Measurements from ENCODE around the gene SBK3.
A peak's percentile ranks its signal among the peaks of the same experiment; 100 is the strongest.
"Not testable (repeated sequence)": the region's sequence is repeated elsewhere in the genome, so short reads cannot be mapped to it uniquely, and the experiment has no call there.

SBK3 gene

DNA sequence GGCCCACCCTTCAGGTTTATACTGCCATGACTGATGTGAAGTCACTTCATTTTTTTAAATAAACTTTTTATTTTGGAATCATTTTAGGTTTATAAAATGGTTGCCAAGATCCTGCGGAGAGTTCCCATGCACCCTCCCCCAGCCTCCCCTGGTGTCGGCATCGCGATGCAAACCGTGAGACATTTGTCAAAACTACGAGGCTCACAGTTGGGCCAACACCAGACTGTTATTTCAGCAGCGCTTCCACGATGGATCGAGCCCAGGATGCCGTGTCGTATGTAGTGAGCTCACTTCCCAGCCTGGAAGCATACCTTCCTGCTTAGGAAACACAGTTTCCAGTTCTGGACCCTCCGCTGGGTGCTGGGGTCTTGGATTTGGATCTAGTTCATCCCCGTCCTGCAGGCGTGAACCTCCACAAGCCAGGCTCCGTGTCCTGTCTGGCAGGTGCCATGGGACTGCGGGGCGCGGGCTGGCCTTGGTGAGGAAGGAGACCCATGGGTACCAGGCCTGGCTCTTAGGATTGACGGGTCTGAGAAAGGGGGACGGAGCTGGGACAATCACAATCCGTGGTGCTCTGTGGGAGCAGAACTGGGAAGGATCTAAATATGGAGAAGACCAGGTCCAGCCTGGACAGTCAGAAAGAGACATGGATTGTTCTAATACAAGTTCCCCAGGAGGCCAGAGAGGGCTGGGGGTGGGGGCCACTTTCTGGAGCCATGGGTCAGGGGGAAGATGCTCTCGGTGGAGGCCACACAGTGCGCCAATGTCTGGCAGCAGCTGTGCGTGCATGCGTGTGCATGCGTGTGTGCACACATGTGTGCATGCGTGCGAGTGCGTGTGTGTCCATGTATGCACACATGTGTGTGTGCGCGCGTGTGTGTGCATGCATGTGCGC is 6.0 kb downstream of the SBK3 start:
- no peak for DNase-seq

DNA sequence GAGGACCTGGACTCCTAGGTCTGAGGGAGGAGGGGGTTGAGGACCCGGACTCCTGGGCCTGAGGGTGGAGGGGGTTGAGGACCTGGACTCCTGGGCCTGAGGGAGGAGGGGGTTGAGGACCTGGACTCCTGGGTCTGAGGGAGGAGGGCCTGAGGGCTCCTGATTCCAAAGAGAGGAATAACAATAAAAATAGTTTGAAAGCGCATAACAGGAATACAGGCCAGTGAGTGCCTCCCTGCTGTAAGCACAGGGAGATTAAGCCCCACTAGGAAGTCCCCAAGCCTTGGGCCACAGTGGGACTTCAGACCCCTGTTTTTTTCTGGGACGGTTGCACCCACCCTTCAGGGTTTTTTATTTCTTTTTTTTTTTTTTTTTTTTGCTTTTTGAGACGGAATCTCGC is 7.2 kb downstream of the SBK3 start:
- no peak for DNase-seq

DNA sequence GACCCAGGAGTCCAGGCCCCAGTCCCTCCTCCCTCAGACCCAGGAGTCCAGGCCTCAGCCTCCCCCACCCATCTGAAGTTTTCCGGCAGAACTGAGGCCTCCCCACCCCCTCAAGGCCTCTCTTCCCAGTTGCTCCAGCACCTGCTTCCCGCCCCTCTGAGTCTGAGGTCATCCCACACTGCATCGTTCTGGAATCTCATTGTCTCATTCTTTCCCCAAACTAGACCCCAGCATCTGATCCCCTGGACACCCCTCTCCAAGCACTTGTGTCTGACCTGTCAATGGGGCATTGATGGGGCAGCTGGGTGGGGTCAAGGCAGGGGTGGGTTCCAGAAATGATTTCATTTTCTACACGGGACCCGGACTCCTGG is 7.6 kb downstream of the SBK3 start:
- no peak for DNase-seq

DNA sequence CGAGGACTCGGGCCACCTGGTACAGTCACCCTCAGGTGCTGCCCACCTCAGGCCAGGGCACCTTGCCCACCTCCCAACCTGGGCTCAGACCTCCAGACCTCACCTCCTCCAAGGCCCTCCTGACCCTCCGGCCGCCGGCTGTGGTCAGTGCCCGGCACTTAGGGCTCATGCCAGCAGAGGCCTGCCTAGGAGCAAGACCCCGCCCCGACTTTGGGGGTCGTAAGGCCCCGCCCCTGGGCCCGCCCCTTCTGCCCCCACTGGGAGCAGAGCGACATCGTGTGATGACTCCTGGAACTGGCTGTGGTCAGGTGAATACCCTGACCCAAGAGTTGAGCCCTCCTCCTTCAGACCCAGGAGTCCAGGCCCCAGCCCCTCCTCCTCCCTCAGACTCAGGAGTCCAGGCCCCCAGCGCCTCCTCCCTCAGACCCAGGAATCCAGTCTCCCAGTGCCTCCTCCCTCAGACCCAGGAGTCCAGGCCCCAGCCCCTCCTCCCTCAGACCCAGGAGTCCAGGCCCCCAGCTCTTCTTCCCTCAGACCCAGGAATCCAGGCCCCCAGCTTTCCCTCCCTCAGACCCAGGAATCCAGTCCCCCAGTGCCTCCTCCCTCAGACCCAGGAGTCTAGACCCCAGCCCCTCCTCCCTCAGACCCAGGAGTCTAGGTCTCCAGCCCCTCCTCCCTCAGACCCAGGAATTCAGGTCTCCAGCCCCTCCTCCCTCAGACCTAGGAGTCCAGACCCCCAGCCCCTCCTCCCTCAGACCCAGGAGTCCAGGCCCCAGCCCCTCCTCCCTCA is 8.2 kb downstream of the SBK3 start, which contains the start of gene SBK2:
TSS of gene SBK2 (minus strand) at position 183 of the 790 bp plus-strand sequence. CDS start 839 bp downstream, outside the sequence.
- no peak for DNase-seq

DNA sequence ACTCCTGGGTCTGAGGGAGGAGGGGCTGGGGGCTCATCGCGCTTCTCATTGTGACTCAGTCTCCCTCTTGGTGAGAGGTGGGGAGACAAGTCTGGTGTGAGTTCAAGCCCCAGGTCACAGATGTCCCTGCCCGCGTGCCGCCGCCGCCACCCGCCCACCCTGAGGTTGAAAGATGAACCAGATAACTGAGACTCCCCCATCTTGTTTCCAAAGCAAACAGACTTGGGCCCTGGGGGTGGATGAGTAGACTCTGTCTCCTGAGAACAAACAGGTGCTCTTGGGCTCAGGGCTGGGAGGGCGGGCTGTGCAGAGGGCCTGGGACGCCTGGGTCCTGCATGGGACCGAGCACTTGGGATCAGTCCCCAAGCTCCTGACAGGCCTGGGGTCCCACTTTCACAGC is 9.0 kb downstream of the SBK3 start:
- no peak for DNase-seq

DNA sequence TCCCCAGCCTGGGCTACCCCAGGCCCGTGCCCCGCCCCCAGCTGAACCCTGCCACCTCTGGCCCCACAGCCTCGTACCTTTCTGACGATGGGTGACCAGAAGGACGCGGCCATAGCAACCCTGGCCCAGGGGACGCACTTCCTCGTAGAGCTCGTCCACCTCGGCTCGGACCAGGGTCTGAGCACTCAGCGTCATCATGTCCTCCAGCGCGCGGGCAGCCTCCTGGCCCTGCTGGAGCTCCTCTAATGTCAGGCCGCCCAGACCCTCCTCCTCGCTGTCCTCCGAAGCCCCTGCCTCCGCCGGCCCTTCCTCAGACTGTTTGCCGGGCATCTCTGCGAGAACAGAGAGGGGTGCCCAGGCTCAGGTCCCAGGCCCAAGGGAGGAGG is 9.4 kb downstream of the SBK3 start:
- DNase-seq: no peak

DNA sequence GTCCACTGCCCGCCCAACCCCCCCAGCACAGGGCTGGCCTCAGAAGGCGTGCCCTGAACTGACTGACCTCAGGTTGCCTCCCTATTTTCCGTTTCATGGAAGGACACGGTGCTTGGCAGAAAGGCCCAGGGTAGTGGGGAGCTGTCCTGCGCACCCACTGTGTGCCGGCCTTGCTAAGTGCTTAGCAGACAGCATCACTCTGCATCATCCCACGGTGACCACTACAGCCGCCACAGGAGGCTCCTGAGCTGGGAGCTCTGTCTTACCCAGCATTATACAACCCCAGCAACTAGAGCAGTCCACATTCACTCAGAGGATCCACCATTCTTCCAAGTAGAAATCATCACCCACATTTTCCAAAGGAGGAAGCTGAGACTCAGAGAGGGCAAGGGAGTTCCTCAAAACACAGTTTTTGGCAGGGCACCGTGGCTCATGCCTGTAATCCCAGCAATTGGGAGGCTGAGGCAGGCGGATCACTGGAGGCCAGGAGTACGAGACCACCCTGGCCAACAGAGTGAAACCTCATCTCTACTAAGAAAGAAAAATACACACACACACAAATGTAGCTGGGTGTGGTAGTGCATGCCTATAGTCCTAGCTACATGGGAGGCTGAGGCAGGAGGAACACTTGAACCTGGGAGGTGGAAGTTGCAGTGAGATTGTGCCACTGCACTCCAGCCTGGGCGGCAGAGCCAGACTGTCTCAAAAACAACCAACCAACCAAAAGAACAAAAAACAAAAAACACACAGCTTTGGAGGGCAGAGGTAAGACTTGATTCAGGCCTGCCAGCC is 10.0 kb downstream of the SBK3 start:
- no peak for DNase-seq

DNA sequence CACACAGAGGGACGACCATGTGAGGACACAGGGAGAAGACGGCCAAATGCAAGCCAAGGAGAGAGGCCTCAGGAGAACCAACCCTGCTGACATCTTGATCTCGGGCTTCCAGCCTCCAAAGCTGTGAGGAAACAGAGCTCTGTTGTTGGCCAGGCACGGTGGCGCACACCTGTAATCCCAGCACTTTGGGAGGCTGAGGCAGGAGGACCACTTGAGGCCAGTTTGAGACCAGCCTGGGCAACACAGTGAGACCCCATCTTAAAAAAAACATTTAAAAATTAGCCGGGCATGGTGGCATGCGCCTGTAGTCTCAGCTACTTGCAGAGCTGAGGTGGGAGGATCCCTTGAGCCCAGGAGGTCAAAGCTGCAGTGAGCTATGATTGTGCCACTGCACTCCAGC is 11.1 kb downstream of the SBK3 start:
- DNase-seq: not testable (repeated sequence)

DNA sequence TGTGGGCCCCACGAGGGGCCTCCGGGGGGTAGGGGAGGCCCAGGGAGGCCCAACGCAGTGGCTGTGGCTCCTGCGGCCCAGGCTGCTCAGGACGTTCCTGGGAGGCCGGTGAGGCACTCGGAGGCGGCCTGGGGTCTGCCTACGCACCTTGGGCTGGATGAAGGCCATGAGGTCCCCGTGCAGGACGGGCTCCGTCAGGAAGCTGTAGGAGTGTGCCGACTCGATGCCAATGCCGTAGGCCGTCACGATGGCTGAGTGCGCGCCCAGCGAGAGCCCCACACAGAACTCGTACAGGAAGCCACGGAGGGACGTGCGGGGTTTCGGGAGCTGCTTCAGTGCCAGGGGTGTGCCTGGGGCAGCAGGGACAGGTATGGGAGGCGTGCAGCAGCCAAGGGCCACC is 14.3 kb downstream of the SBK3 start:
- no peak for DNase-seq

DNA sequence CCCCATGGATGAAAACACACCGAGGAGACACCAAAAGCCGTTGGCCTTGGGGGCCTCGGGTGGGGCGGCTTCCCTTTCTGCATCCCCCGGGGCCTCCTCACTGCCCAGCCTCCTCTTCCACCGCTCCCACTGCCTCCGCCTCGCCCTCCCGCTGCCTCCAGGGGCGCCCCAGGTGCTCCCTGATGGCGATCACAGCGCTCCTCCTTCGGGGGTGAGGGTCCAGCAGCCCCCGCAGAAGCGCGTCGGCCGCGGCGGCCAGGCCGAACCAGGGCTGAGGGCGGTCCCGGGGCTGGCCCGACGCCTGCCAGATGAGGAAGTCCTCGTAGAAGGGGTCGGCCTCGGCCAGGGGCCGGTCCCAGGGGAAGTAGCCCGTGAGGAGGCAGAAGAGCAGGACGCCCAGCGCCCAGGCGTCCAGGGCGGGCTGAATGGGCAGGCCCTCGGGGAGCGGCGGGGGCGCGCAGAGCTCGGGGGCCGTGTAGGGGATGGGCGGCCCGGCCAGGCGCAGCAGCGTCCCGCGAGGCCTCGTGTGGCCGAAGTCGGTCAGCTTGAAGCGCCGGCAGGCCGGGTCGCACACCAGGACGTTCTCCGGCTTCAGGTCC is 15.6 kb downstream of the SBK3 start:
- no peak for DNase-seq

DNA sequence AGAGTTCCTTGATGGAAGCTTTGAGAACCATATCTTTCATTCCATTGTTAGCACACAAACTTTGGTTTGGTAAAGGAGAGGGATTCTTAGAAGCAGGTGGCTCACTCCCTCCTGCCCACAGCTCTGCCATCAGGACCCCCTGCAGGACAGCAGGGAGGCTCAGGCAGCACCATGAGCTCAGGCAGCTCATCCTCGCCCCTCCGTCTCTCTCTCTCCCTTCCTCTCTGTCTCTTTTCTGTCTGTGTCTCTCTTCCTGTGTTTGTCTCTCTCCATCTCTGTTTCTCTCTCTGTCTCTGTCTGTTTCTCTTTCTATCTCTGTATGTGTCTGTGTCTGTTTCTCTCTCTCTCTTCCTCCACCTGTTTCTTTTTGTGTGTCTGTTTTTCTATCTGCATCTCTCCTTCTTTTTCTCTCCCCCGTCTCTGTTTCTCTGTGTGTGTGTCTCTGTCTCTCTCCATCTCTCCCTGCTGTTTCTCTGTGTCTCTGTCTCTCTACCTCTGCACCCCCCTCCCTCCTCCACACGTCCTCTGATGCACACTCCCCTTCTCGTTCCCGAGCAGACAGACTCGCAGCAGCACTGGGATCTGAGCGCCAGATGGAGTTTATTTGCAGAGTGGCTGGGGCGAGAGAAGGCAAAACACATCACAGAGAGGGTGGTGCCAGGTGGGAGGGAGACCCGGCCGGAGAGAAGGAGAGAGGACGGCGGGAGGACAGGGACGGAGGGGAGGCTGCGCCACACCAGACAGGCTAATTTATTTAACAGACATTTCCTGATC is 17.1 kb downstream of the SBK3 start:
- DNase-seq: no peak

DNA sequence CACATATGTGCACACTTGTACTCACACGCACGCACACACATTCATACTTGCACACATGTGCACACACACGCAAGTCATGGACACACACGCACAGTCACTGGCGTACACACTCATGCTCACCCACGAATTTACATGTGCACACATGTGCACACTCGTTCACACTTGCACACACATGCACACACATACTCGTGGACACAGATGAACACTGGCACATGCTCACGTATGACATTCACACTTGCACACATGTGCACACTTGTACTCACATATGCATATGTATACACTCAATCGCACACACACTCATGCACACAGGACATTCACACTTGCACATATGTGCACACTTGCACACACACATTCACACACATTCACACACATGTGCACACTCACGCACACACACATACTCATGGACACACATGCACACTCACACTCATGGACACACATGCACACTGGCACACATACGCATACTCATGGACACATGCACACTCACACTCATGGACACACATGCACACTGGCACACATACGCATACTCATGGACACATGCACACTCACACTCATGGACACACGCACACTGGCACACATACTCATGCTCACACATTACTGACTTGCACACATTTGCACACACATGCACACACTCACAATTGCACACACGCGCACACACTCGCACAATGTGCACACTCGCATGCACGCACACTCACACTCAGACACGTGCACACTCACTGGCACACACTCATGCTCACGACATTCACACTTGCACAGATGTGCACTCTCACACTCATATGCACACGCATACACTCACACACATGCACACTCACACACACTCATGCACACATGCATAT is 17.9 kb downstream of the SBK3 start:
- no peak for DNase-seq

DNA sequence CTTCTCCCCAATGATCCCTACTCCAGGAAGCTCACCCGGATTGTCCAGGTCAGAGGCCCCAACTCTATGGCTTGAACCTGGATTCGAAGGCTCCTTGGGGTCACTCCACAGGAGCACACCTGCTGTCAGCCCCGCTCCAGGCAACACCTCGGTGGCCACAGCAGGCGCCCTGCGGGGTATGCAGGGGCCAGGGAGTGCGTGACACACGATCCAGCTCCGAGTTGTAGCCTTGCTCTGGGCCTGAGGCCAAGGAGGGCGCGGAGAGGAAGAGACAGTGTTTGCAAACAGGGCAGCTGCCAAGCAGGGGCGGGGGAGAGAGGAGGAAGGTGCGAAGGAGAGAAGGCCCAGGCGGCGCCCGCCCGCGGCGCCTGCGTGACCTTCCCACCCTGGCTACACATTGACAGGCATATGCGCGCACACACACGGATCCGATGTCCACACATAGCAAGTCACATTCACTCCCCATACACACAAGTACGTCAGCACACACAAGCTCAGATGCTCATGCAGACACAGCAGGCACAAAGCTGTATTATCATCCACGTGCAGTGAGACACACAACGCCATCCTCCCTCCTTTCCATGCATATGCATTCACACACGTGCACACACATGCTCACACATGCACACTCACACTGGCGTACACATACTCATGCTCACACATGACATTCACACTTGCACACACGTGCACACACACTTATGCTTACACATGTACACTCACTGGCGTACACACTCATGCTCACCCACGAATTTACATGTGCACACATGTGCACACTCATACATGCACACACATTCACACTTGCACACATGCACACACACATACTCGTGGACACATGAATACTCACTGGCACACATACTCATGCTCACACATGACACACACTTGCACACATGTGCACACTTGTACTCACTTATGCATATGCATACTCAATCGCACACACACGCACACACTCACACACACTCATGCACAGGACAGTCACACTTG is 18.8 kb downstream of the SBK3 start:
- peak in 1 of 2 donors; percentile 5 for DNase-seq

DNA sequence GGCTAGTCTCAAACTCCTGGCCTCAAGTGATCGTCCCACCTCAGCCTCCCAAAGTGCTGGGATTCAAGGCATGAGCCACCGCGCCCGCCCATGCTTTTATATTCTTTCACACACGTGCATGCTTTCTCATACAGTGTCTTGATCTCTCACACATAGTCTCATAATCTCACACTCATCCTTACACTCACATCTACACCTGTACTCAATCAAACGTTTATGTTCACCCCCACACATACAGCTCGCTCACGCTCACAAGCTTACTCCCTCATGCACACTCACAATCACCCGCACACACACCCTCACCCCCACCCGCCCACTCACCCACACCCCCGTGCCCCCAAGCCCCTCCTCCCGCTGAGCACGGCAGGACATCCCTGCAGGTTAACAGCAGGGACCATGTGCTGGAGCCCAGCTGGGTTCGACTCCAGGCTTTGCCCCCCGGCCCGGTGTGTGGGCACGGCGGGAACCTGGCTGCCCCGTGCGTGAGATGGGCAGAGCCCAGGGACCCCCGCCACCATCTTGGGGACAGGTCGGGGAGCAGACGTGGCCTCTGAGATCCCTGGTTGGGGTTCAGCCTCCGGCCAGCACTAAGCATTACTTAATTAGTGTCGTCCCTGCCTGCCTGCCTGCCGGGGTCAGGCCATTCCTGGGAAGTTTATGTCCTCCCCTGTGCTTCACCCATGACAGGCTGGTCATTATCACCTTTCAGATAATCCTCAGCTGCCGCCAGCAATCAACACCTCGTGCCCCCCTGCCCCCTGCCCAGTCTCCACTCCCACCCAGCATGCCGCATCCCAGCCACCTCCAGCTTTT is 19.8 kb downstream of the SBK3 start:
- no peak for DNase-seq

DNA sequence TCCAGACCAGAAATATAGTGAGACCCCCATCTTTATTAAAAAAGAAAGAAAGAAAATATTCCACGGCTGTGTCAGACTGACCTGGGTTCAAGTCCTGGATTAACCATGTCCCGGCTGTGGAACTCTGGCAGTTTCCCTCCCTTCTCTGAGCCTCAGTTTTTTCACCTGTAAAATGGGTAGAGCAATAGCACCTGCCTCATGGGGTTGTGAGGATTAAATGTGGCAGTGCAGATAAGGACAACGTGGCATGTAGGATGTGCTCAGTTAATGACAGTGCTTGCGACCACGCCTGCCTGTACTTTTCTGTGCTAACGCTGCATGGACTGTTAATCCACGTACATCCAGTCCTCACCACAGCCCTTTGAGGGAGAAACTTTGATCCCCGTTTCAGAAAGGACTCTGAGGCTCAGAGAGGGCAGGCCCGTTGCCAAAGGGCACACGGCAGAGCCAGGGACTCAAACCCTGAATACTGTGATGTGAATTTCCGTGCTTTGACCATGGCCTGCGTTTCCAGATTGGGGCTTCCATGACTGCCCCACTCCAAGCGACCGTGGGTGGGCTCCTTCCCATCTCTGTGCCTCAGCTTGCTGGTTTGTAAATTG is 24.6 kb downstream of the SBK3 start:
- DNase-seq: no peak

DNA sequence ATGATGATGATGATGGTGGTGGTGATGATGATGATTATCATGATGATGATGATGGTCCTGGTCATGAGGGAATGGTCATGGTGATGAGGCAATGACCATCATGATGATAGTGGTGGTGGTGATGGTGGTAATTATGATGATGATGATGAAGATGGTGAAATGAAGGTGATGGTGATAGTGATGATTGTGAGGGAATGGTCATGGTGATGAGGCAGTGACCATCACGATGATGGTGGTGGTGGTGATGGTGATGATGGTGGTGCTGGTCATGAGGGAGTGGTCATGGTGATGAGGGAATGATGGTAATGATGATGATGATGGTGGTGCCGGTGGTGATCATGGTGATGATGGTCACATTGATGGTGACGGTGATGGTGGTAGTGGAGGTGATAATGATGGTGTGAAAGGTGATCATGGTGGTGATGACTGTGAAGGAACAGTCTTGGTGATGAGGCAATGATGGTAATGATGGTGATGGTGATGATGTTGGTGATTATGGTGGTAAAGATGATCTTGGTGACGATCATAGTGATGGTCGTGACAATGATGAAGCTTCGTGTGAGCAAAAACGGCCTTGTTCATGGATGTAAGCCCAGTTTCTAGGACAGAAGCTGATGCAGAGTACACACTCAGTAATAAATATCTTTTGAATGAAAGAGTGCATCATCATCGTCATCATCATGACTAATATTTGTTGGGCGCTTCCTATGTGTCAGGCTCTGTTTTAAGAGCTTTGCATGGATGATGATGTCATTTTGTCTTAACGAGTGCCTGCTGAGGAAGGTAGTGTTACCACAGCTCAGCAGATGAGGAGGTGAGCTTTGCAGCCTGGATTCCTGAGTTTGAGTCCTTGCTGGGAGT is 25.7 kb downstream of the SBK3 start:
- no peak for DNase-seq

DNA sequence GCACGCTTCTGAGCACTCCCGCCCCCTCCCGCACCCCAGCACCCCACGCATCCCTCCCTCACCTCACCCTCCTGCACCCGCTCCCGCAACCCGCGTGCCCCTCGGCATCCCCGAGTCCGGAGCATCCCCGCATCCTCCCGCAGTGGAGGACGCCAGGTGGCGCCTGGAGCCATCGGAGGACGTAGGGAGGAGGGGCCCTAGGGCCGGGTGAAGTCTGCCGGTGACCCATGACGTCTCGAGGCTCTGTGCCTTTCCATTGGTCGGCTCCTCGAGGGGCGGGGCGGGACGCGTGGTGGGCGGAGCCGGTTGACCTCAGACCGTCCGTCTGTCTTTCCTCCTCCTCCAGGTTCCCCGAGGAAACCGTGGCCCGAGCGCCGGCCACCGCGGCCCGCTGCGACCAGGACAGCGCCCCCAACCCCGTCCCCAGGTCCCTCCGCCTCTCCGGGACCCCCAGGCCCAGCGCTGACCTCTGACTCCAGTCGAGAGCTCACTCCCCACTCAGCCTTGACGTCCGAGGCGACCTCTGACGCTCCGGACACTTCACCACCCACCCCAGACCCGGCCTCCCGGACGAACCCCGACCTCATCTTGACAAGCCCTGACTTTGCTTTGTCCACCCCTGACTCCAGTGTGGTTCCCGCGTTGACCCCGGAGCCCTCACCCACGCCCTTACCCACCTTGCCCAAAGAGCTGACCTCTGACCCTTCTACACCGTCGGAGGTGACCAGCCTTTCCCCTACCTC is 28.3 kb downstream of the SBK3 start:
- DNase-seq: peak; percentile 91 to 94

All from hippocampal formation (tissue), 2 donors.